GM18499 (cell line): ENCODE data around the gene NCAM1.
"Not testable (repeated sequence)": the region's sequence is repeated elsewhere in the genome, so short reads cannot be mapped to it uniquely, and the experiment has no call there.

ENCODE experiments used
- ATAC-seq: cut with Tn5 transposase; IDR thresholded peaks from one replicate; pipeline ENCODE4 v1.9.1; 2021; ENCODE audit warnings: moderate number of reproducible peaks; ENCODE audit not compliant: insufficient read depth, unreplicated experiment

NCAM1 gene

GRCh38 chr11:112961146-112961668 is at the start of gene NCAM1:
NCAM1 (plus strand) TSS chr11:112961420.
- no peak for ATAC-seq

- ATAC-seq, result no peak
Measured at GRCh38 chr11:112922606-112923005, 38.6 kb upstream of the NCAM1 start.

- ATAC-seq, result not testable (repeated sequence)
Measured at GRCh38 chr11:112924836-112925235, 36.4 kb upstream of the NCAM1 start.

- no peak for ATAC-seq
Measured at GRCh38 chr11:112925516-112926310, 35.5 kb upstream of the NCAM1 start.

- no peak for ATAC-seq
Measured at GRCh38 chr11:112928136-112928535, 33.1 kb upstream of the NCAM1 start.

GRCh38 chr11:112929432-112929831 is 31.8 kb upstream of the NCAM1 start:
- no peak for ATAC-seq

GRCh38 chr11:112931703-112932102 is 29.5 kb upstream of the NCAM1 start:
- ATAC-seq, result no peak

GRCh38 chr11:112932593-112932992 is 28.6 kb upstream of the NCAM1 start:
- no peak for ATAC-seq

GRCh38 chr11:112933970-112934369 is 27.2 kb upstream of the NCAM1 start:
- ATAC-seq, result no peak

- no peak for ATAC-seq
Measured at GRCh38 chr11:112941104-112941503, 20.1 kb upstream of the NCAM1 start.

GRCh38 chr11:112942966-112943643 is 18.1 kb upstream of the NCAM1 start:
- no peak for ATAC-seq

- ATAC-seq, result no peak
Measured at GRCh38 chr11:112946866-112947265, 14.4 kb upstream of the NCAM1 start.

GRCh38 chr11:112949781-112950575 is 11.2 kb upstream of the NCAM1 start:
- no peak for ATAC-seq

- no peak for ATAC-seq
Measured at GRCh38 chr11:112958670-112959069, 2.5 kb upstream of the NCAM1 start.

GRCh38 chr11:112961751-112962578 is 745 bp downstream of the NCAM1 start:
- no peak for ATAC-seq

- ATAC-seq, result no peak
Measured at GRCh38 chr11:112962579-112963367, 1.6 kb downstream of the NCAM1 start.

GRCh38 chr11:112963368-112963955 is 2.2 kb downstream of the NCAM1 start:
- no peak for ATAC-seq

- ATAC-seq, result no peak
Measured at GRCh38 chr11:112965656-112966055, 4.4 kb downstream of the NCAM1 start.

GRCh38 chr11:112966561-112966960 is 5.3 kb downstream of the NCAM1 start:
- no peak for ATAC-seq
